ENCODE measurements around the gene RPS6KA2.

DNA sequence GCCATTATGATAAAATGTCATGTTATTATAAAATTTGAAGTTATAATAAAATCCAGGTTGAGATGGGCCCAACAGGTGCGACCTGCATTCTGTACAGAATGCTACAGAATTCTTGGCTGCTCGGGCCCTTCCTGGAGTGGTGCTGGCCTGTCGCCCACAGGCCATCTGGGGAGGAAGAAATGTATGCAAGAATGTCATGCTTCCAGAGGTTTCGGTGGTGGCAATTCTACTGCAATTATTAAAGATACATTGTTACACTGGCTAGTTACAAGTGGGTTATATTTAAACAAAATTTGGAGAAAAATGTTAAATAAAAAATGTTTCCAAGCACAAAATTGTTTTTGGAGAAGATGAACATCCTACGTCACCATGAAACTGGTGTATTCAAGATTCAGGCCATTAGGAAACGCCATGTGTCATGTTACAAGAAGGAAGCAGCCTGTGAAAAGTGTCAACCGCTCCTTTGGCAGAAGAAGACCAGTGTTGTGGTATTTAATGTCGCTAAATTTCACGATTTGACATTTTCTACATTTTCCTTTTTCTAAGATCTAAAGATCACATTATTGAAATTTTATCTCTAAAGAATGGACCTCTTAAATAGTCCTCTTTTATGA, 47.7 kb downstream of the RPS6KA2 start:
- no peak for TF ChIP-seq POLR2A (IDR thresholded peaks at IDR 0.05)
- TF ChIP-seq, protein P1, sequence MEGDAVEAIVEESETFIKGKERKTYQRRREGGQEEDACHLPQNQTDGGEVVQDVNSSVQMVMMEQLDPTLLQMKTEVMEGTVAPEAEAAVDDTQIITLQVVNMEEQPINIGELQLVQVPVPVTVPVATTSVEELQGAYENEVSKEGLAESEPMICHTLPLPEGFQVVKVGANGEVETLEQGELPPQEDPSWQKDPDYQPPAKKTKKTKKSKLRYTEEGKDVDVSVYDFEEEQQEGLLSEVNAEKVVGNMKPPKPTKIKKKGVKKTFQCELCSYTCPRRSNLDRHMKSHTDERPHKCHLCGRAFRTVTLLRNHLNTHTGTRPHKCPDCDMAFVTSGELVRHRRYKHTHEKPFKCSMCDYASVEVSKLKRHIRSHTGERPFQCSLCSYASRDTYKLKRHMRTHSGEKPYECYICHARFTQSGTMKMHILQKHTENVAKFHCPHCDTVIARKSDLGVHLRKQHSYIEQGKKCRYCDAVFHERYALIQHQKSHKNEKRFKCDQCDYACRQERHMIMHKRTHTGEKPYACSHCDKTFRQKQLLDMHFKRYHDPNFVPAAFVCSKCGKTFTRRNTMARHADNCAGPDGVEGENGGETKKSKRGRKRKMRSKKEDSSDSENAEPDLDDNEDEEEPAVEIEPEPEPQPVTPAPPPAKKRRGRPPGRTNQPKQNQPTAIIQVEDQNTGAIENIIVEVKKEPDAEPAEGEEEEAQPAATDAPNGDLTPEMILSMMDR (IDR thresholded peaks at IDR 0.05): no peak
